HEK293 (cell line): ENCODE results near the gene ABHD14A.

Source experiments
- CTCF ChIA-PET: fragments of 350-600 bp; formaldehyde crosslinking; extraction: SDS; loops from one replicate; lab custom pipeline; 2021; ENCODE audit warnings: antibody characterized with exemption; lab: Yijun Ruan, JAX
- POLR2A ChIA-PET: fragments of 300-600 bp; formaldehyde crosslinking; extraction: SDS; loops from one replicate; lab custom pipeline; 2020; ENCODE audit warnings: antibody characterized with exemption, inconsistent platforms; lab: Yijun Ruan, JAX
- H3K27ac ChIP-seq: fragments of 200-500 bp; sonication (Bioruptor generic); 2 replicates; pipeline ENCODE4 v1.5.1; 2014; ENCODE audit warnings: low read depth, low read length, control low read depth, inconsistent platforms; ENCODE audit errors: extremely low read depth
- H3K36me3 ChIP-seq, 2 experiments: fragments of 200-500 bp in 1 of 2; sonication (Bioruptor generic) in 1 of 2; 1 replicate in 1 of 2; 2 replicates in 1 of 2; pipeline ENCODE4 v1.5.1; 2014 to 2017; ENCODE audit warnings: inconsistent platforms in 2 of 2, low read length in 2 of 2; ENCODE audit not compliant: control insufficient read depth in 2 of 2, insufficient read depth in 1 of 2
- H3K4me1 ChIP-seq: fragments of 200-500 bp; sonication (Bioruptor generic); 2 replicates; pipeline ENCODE4 v1.5.1; 2014; ENCODE audit warnings: mild to moderate bottlenecking, low read length, inconsistent platforms; ENCODE audit not compliant: control insufficient read depth, insufficient read depth
- H3K4me3 ChIP-seq: 2 replicates; pipeline ENCODE4 v1.5.1; 2011; ENCODE audit warnings: low read depth, mild to moderate bottlenecking, control low read depth, low read length, moderate library complexity
- H3K9me3 ChIP-seq: fragments of 200-500 bp; sonication (Bioruptor generic); 2 replicates; pipeline ENCODE4 v1.5.1; 2014; ENCODE audit warnings: low read depth, low read length, inconsistent platforms; ENCODE audit not compliant: control insufficient read depth, insufficient read depth
- IKZF3 ChIP-seq: fragments of 450-650 bp; IDR thresholded peaks from 2 replicates; pipeline ENCODE4 v1.5.0; 2018; ENCODE audit warnings: missing biosample characterization, mild to moderate bottlenecking, missing genetic modification characterization, moderate library complexity
- MYNN ChIP-seq: fragments of 450-650 bp; formaldehyde crosslinking; IDR thresholded peaks from 2 replicates; pipeline ENCODE4 v1.5.1; 2016; ENCODE audit warnings: missing biosample characterization, missing genetic modification characterization, borderline replicate concordance
- REPIN1 ChIP-seq: fragments of 450-650 bp; formaldehyde crosslinking; IDR thresholded peaks from 2 replicates; pipeline ENCODE4 v1.5.1; 2017; ENCODE audit warnings: missing biosample characterization, missing genetic modification characterization, low read depth
- SCRT2 ChIP-seq: fragments of 450-650 bp; formaldehyde crosslinking; IDR thresholded peaks from 2 replicates; pipeline ENCODE4 v1.5.1; 2016; ENCODE audit warnings: missing biosample characterization, missing genetic modification characterization
- ZBTB44 ChIP-seq: fragments of 450-650 bp; IDR thresholded peaks from 2 replicates; pipeline ENCODE4 v1.5.1; 2018; ENCODE audit warnings: missing biosample characterization, mild to moderate bottlenecking, missing genetic modification characterization
- ZNF121 ChIP-seq: fragments of 450-650 bp; formaldehyde crosslinking; IDR thresholded peaks from 2 replicates; pipeline ENCODE4 v1.5.1; 2016; ENCODE audit warnings: missing biosample characterization, missing genetic modification characterization
- ZNF169 ChIP-seq: fragments of 450-650 bp; formaldehyde crosslinking; IDR thresholded peaks from 2 replicates; pipeline ENCODE4 v1.5.1; 2016; ENCODE audit warnings: missing biosample characterization, missing genetic modification characterization
- ZNF214 ChIP-seq: fragments of 450-650 bp; formaldehyde crosslinking; IDR thresholded peaks from 2 replicates; pipeline ENCODE4 v1.5.1; 2017; ENCODE audit warnings: missing biosample characterization, mild to moderate bottlenecking, missing genetic modification characterization, borderline replicate concordance
- ZNF335 ChIP-seq: fragments of 450-650 bp; formaldehyde crosslinking; conservative IDR thresholded peaks from 2 replicates; pipeline ENCODE4 v1.5.1; 2016; ENCODE audit warnings: missing biosample characterization, missing genetic modification characterization
- ZNF350 ChIP-seq: fragments of 450-650 bp; formaldehyde crosslinking; IDR thresholded peaks from 2 replicates; pipeline ENCODE4 v1.5.0; 2017; ENCODE audit warnings: missing biosample characterization, mild to moderate bottlenecking, missing genetic modification characterization
- ZNF394 ChIP-seq: fragments of 450-650 bp; formaldehyde crosslinking; IDR thresholded peaks from 2 replicates; pipeline ENCODE4 v1.5.1; 2016; ENCODE audit warnings: missing biosample characterization, missing genetic modification characterization, mild to moderate bottlenecking, moderate library complexity, borderline replicate concordance
- ZNF610 ChIP-seq: fragments of 450-650 bp; formaldehyde crosslinking; IDR thresholded peaks from 2 replicates; pipeline ENCODE4 v1.5.1; 2016; ENCODE audit warnings: missing biosample characterization, missing genetic modification characterization, borderline replicate concordance
- ZNF658 ChIP-seq: fragments of 450-650 bp; formaldehyde crosslinking; IDR thresholded peaks from 2 replicates; pipeline ENCODE4; 2016; ENCODE audit warnings: missing biosample characterization, missing genetic modification characterization
- ZXDB ChIP-seq: fragments of 450-650 bp; formaldehyde crosslinking; IDR thresholded peaks from 2 replicates; pipeline ENCODE4 v1.5.1; 2016; ENCODE audit warnings: missing biosample characterization, missing genetic modification characterization
- TF ChIP-seq, protein P1 (sequence below): fragments of 450-650 bp; formaldehyde crosslinking; conservative IDR thresholded peaks from 2 replicates; pipeline ENCODE4 v1.5.1; 2016; ENCODE audit warnings: low read depth, missing biosample characterization, missing genetic modification characterization
- TF ChIP-seq, protein P2 (sequence below): fragments of 450-650 bp; formaldehyde crosslinking; IDR thresholded peaks from 2 replicates; pipeline ENCODE4 v1.5.1; 2016; ENCODE audit warnings: missing biosample characterization, missing genetic modification characterization
- TF ChIP-seq, protein P3 (sequence below): fragments of 450-650 bp; formaldehyde crosslinking; IDR thresholded peaks from 2 replicates; pipeline ENCODE4 v1.5.1; 2016; ENCODE audit warnings: missing biosample characterization, missing genetic modification characterization, borderline replicate concordance
- TF ChIP-seq, protein P4 (sequence below): fragments of 450-650 bp; formaldehyde crosslinking; IDR thresholded peaks from 2 replicates; pipeline ENCODE4 v1.5.1; 2016; ENCODE audit warnings: missing biosample characterization, missing genetic modification characterization
- TF ChIP-seq, protein P5 (sequence below): fragments of 450-650 bp; formaldehyde crosslinking; IDR thresholded peaks from 2 replicates; pipeline ENCODE4 v1.5.1; 2016; ENCODE audit warnings: missing biosample characterization, missing genetic modification characterization

Gene ABHD14A

GRCh38 chr3:51953445-51953844 is 21.4 kb upstream of the ABHD14A start (continued):
- no peak for TF ChIP-seq MYNN
- TF ChIP-seq ZNF394 (tag by site-specific recombination) = no peak

DNA sequence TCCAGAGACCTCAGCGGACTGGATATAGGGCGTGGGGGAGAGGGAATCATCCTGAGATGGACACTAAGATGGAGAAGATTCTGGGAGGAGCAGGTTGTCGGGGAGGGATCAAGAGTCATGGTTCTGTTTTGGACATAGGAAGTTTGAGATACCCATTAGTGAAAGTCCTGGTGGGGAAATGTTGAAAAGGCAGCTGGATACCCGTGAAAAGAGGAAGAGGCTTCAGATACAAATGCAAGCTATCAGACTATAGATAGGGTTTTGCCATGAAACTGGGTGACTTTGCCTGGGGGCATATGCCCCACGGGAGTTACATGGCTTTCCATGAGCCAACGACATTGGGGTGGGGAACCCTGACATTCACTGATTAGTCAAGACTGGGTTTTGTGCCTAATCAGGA is 20.8 kb upstream of the ABHD14A start:
- no peak overlapping the region for H3K27ac ChIP-seq
- ChIA-PET POLR2A (interaction anchor here (0.9 to 1.3 kb wide), 3 partner anchors 28 to 38 kb away, joined by 3 to 5 read pairs (median 4); partner anchors contain the start of gene ACY1), CTCF (interaction anchor here (0.6 to 2.8 kb wide), 2 partner anchors 12 to 19 kb away, joined by 3 to 6 read pairs; partner anchors contain the start of genes PARP3 and RRP9)
- H3K4me3 ChIP-seq = no peak overlapping the region
- H3K9me3 ChIP-seq = no peaks in the 10 kb centered on the region
- TF ChIP-seq, protein P1, sequence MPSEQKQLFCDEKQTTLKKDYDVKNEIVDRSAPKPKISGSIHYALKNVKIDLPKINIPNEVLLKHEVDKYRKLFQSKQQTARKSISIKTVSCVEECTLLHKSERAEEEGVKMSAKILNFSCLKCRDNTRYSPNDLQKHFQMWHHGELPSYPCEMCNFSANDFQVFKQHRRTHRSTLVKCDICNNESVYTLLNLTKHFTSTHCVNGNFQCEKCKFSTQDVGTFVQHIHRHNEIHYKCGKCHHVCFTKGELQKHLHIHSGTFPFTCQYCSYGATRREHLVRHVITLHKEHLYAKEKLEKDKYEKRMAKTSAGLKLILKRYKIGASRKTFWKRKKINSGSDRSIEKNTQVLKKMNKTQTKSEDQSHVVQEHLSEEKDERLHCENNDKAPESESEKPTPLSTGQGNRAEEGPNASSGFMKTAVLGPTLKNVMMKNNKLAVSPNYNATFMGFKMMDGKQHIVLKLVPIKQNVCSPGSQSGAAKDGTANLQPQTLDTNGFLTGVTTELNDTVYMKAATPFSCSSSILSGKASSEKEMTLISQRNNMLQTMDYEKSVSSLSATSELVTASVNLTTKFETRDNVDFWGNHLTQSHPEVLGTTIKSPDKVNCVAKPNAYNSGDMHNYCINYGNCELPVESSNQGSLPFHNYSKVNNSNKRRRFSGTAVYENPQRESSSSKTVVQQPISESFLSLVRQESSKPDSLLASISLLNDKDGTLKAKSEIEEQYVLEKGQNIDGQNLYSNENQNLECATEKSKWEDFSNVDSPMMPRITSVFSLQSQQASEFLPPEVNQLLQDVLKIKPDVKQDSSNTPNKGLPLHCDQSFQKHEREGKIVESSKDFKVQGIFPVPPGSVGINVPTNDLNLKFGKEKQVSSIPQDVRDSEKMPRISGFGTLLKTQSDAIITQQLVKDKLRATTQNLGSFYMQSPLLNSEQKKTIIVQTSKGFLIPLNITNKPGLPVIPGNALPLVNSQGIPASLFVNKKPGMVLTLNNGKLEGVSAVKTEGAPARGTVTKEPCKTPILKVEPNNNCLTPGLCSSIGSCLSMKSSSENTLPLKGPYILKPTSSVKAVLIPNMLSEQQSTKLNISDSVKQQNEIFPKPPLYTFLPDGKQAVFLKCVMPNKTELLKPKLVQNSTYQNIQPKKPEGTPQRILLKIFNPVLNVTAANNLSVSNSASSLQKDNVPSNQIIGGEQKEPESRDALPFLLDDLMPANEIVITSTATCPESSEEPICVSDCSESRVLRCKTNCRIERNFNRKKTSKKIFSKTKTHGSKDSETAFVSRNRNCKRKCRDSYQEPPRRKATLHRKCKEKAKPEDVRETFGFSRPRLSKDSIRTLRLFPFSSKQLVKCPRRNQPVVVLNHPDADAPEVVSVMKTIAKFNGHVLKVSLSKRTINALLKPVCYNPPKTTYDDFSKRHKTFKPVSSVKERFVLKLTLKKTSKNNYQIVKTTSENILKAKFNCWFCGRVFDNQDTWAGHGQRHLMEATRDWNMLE = no peak
- TF ChIP-seq, protein P2, sequence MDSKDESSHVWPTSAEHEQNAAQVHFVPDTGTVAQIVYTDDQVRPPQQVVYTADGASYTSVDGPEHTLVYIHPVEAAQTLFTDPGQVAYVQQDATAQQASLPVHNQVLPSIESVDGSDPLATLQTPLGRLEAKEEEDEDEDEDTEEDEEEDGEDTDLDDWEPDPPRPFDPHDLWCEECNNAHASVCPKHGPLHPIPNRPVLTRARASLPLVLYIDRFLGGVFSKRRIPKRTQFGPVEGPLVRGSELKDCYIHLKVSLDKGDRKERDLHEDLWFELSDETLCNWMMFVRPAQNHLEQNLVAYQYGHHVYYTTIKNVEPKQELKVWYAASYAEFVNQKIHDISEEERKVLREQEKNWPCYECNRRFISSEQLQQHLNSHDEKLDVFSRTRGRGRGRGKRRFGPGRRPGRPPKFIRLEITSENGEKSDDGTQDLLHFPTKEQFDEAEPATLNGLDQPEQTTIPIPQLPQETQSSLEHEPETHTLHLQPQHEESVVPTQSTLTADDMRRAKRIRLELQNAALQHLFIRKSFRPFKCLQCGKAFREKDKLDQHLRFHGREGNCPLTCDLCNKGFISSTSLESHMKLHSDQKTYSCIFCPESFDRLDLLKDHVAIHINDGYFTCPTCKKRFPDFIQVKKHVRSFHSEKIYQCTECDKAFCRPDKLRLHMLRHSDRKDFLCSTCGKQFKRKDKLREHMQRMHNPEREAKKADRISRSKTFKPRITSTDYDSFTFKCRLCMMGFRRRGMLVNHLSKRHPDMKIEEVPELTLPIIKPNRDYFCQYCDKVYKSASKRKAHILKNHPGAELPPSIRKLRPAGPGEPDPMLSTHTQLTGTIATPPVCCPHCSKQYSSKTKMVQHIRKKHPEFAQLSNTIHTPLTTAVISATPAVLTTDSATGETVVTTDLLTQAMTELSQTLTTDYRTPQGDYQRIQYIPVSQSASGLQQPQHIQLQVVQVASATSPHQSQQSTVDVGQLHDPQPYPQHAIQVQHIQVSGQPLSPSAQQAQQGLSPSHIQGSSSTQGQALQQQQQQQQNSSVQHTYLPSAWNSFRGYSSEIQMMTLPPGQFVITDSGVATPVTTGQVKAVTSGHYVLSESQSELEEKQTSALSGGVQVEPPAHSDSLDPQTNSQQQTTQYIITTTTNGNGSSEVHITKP = no peak
- TF ChIP-seq REPIN1 (tag by site-specific recombination) (no peak), ZNF335 (no peak), ZNF610 (no peak), ZNF121 (tag by site-specific recombination) (no peak), ZXDB (tag by site-specific recombination) (no peak), ZNF658 (tag by site-specific recombination) (no peak), ZNF214 (tag by site-specific recombination) (no peak), ZNF169 (tag by site-specific recombination) (no peak), ZBTB44 (tag by site-specific recombination) (no peak), SCRT2 (tag by site-specific recombination) (no peak), IKZF3 (tag by site-specific recombination) (no peak), ZNF350 (tag by site-specific recombination) (no peak)
- TF ChIP-seq, protein P3, sequence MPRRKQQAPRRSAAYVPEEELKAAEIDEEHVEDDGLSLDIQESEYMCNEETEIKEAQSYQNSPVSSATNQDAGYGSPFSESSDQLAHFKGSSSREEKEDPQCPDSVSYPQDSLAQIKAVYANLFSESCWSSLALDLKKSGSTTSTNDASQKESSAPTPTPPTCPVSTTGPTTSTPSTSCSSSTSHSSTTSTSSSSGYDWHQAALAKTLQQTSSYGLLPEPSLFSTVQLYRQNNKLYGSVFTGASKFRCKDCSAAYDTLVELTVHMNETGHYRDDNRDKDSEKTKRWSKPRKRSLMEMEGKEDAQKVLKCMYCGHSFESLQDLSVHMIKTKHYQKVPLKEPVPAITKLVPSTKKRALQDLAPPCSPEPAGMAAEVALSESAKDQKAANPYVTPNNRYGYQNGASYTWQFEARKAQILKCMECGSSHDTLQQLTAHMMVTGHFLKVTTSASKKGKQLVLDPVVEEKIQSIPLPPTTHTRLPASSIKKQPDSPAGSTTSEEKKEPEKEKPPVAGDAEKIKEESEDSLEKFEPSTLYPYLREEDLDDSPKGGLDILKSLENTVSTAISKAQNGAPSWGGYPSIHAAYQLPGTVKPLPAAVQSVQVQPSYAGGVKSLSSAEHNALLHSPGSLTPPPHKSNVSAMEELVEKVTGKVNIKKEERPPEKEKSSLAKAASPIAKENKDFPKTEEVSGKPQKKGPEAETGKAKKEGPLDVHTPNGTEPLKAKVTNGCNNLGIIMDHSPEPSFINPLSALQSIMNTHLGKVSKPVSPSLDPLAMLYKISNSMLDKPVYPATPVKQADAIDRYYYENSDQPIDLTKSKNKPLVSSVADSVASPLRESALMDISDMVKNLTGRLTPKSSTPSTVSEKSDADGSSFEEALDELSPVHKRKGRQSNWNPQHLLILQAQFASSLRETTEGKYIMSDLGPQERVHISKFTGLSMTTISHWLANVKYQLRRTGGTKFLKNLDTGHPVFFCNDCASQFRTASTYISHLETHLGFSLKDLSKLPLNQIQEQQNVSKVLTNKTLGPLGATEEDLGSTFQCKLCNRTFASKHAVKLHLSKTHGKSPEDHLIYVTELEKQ = no peak
- TF ChIP-seq, protein P4, sequence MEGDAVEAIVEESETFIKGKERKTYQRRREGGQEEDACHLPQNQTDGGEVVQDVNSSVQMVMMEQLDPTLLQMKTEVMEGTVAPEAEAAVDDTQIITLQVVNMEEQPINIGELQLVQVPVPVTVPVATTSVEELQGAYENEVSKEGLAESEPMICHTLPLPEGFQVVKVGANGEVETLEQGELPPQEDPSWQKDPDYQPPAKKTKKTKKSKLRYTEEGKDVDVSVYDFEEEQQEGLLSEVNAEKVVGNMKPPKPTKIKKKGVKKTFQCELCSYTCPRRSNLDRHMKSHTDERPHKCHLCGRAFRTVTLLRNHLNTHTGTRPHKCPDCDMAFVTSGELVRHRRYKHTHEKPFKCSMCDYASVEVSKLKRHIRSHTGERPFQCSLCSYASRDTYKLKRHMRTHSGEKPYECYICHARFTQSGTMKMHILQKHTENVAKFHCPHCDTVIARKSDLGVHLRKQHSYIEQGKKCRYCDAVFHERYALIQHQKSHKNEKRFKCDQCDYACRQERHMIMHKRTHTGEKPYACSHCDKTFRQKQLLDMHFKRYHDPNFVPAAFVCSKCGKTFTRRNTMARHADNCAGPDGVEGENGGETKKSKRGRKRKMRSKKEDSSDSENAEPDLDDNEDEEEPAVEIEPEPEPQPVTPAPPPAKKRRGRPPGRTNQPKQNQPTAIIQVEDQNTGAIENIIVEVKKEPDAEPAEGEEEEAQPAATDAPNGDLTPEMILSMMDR (tag by site-specific recombination) = no peak
- TF ChIP-seq, protein P5, sequence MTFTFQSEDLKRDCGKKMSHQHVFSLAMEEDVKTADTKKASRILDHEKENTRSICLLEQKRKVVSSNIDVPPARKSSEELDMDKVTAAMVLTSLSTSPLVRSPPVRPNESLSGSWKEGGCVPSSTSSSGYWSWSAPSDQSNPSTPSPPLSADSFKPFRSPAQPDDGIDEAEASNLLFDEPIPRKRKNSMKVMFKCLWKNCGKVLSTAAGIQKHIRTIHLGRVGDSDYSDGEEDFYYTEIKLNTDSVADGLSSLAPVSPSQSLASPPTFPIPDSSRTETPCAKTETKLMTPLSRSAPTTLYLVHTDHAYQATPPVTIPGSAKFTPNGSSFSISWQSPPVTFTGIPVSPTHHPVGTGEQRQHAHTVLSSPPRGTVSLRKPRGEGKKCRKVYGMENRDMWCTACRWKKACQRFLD (tag by site-specific recombination) = no peak
- H3K4me1 ChIP-seq = no peaks in the 10 kb centered on the region
- H3K36me3 ChIP-seq = peaks cover 0 to 19% of the 10 kb centered on the region in 2 experiments; a peak in 1 of 3 replicates
